Measurements from ENCODE around the gene SGSM1. TPM values are rescaled to one million over a fixed set of nuclear protein-coding genes. Genes with fewer than 3 reads are reported as not detected.

The SGSM1 gene
- total RNA-seq, 1 donor from 2014 or later: 0.18 TPM

DNA sequence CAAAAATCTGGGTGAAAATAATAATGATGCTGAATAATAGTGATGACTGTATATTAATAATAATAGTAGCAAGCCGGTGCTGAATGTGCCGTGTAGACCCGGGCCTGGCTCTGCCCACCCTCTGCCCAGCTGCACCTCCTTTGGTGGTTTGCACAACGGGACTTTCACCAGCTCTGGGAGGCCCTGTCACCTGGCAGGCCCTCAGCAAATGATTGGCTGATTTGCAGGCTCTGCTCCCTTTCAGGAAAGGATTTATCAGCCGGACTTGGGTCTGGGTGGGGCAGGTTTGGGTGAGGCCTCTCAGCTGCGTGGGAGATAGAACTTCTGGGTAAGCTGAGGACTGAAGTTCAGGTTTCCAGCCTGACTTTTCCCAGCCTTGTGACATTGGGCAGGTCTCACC is 167.9 kb downstream of the SGSM1 start:
- peak; percentile 71 for ATAC-seq
- peak; percentile 68 for DNase-seq (ENCODE audit: low spot score)

DNA sequence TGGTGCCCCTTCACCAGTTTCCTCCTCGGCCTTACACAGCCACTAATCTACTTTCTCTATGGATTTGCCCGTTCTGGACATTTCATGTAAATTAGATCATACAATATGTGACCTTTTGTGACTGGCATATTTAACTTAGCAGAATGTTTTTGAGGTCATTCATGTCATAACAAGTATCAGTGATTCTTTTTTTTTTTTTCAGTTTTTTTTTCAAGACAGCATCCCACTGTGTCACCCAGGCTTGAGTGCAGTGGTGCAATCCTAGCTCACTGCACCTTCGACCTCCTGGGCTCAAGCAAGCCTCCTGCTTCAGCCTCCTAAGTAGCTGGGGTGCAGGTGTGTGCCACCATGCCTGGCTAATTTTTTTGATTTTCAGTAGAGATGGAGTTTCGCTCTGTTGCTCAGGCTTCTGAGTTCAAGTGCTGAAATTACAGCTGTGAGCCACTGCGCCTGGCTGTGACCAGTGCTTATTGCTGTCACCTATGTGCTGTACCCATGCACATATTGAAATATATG is 169.2 kb downstream of the SGSM1 start:
- ATAC-seq (no peak), DNase-seq (ENCODE audit: low spot score) (no peak)

DNA sequence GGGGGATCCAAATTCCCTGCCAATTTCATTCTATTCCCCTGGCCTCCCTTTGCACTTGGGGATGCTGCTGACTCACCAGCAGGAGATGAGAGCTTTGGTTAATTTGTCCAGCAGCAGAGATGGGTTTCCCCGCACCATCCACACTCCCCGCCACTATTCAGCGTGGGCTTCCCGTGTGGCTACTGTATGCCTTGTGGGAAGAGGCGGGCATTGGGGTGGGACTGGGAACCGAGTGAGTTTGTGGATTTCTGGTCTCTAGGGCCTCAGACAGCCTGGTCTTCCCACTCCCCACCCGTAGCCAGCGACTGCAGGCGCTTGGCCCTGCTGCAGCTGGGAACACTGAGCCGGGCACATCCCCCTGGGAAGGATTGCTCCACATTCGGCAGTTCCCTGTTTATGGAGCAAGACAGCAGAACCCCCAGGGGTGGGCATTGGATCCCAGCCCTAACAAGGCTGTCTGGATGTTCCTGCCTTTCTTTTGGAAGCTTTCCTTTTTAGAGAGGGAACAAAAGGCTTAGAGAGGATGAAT is 169.9 kb downstream of the SGSM1 start:
- DNase-seq (ENCODE audit: low spot score) (no peak), ATAC-seq (no peak)

DNA sequence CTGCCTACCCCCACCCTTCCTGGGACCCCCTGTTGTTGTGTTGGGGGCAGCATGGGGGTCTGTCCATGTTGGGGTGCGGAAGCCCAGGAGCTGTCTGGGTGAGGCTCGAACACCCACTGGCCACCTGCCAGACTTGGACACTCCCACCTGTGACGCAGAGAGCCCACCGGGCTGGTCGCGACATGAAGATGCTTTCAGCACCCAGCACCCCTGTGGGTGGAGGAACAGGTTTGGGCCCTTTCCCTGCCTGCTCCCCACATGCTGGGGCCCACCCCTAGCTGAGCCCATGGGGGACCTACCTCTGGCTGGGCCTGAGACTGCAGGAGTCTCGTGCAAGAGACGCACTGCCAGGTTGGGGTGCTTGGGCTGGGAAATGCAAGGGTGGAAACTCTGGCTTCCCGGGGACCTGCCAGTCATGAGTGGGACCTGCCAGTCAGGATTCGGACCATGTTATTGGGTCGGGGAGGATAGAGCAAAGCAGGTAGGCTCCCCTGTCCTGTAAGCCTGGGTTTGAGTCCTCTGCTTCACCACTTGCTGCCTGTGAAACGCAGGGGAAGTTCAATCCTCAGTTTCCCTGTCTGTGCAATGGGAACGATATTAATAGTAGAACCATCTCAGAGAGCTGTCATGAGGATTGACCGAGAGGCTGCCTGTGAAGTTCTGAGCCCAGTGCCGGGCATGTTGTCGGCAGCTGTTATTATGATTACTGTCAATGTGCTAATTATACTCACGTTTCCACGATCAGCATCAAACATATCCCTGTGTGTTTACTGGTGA is 170.6 kb downstream of the SGSM1 start:
- DNase-seq (ENCODE audit: low spot score) (no peak), ATAC-seq (no peak)

Other genes starting within 250 kb of the SGSM1 start
- 37.7 TPM for gene LRRC75B, start 213.1 kb upstream of the SGSM1 start, total RNA-seq
- 166 TPM for gene GGT1, start 203.0 kb upstream of the SGSM1 start, total RNA-seq
- gene PIWIL3, start 31.5 kb upstream of the SGSM1 start, total RNA-seq: not detected
- gene LHFPL7, start 140.5 kb downstream of the SGSM1 start, total RNA-seq: not detected
- 38.9 TPM for gene KIAA1671, start 146.5 kb downstream of the SGSM1 start, total RNA-seq

All from left lobe of liver (tissue), 2 donors.